Activated naive CD8-positive, alpha-beta T cell (primary cell): ENCODE data around the gene STRIP2.
"Not testable (repeated sequence)": the region's sequence is repeated elsewhere in the genome, so short reads cannot be mapped to it uniquely, and the experiment has no call there.

Experiments used
- H3K27ac Mint-ChIP-seq: one replicate; pipeline ENCODE4 v1.8.0; 2021; ENCODE audit warnings: mixed read lengths
- H3K27me3 Mint-ChIP-seq: one replicate; pipeline ENCODE4 v1.8.0; 2021; ENCODE audit warnings: mixed read lengths
- H3K36me3 Mint-ChIP-seq: one replicate; pipeline ENCODE4 v1.8.0; 2021; ENCODE audit warnings: mixed read lengths
- H3K4me1 Mint-ChIP-seq: one replicate; pipeline ENCODE4 v1.8.0; 2021; ENCODE audit warnings: low read depth, mixed read lengths
- H3K4me3 Mint-ChIP-seq: one replicate; pipeline ENCODE4 v1.8.0; 2021; ENCODE audit warnings: mild to moderate bottlenecking, mixed read lengths
- H3K9me3 Mint-ChIP-seq: one replicate; pipeline ENCODE4 v1.8.0; 2021; ENCODE audit warnings: low read depth, mixed read lengths

The STRIP2 gene

GRCh38 chr7:129503725-129504124 lies 69.5 kb downstream of the STRIP2 start:
- peak overlapping the region; percentile 92 for H3K4me3 Mint-ChIP-seq
- H3K27ac Mint-ChIP-seq: peak overlapping the region; percentile 88
- peaks cover 2% of the 10 kb centered on the region for H3K36me3 Mint-ChIP-seq
- no peaks in the 10 kb centered on the region for H3K9me3 Mint-ChIP-seq
- peaks cover 22% of the 10 kb centered on the region for H3K4me1 Mint-ChIP-seq
- H3K27me3 Mint-ChIP-seq: no peaks in the 10 kb centered on the region

- no peak overlapping the region for H3K4me3 Mint-ChIP-seq
- H3K4me1 Mint-ChIP-seq: peaks cover 5% of the 10 kb centered on the region
- no peak overlapping the region for H3K27ac Mint-ChIP-seq
- no peaks in the 10 kb centered on the region for H3K27me3 Mint-ChIP-seq
- peaks cover 2% of the 10 kb centered on the region for H3K36me3 Mint-ChIP-seq
- no peaks in the 10 kb centered on the region for H3K9me3 Mint-ChIP-seq
Observed at GRCh38 chr7:129512192-129512591, 78.0 kb downstream of the STRIP2 start.

DNA sequence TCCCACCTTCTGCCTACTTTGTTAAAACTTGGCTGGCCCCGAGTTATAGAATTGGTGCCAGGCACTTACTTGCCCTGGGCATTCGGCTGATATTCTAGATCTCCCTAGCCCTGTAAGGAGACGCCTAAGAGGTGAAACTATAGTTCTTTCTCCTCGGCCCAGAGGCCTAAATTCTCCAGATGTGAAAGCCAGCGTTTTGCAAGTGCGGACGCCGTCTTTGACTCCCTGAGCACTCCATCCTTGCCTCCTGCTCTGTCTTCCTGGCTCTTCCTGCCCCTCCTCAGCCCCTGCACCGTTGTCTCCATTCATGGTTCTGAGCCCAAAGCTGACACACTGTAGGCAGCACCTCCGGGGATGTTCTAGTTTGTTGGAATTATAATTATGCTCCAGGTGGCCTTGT lies 79.3 kb downstream of the STRIP2 start:
- Mint-ChIP-seq H3K27me3 (no peaks in the 10 kb centered on the region), H3K27ac (no peak overlapping the region), H3K4me1 (no peaks in the 10 kb centered on the region), H3K9me3 (no peaks in the 10 kb centered on the region), H3K36me3 (no peaks in the 10 kb centered on the region), H3K4me3 (no peak overlapping the region)

- Mint-ChIP-seq H3K27ac (no peak overlapping the region), H3K27me3 (no peaks in the 10 kb centered on the region), H3K9me3 (no peaks in the 10 kb centered on the region), H3K4me3 (no peak overlapping the region), H3K36me3 (no peaks in the 10 kb centered on the region), H3K4me1 (no peaks in the 10 kb centered on the region)
Observed at GRCh38 chr7:129514683-129515082, 80.5 kb downstream of the STRIP2 start.

- Mint-ChIP-seq H3K9me3 (no peaks in the 10 kb centered on the region), H3K36me3 (no peaks in the 10 kb centered on the region), H3K27ac (no peak overlapping the region), H3K4me3 (no peak overlapping the region), H3K27me3 (no peaks in the 10 kb centered on the region), H3K4me1 (no peaks in the 10 kb centered on the region)
Observed at GRCh38 chr7:129515381-129515780, 81.1 kb downstream of the STRIP2 start.

- no peaks in the 10 kb centered on the region for H3K9me3 Mint-ChIP-seq
- H3K36me3 Mint-ChIP-seq: no peaks in the 10 kb centered on the region
- no peak overlapping the region for H3K27ac Mint-ChIP-seq
- peaks cover 4% of the 10 kb centered on the region for H3K27me3 Mint-ChIP-seq
- H3K4me3 Mint-ChIP-seq: no peak overlapping the region
- H3K4me1 Mint-ChIP-seq: no peaks in the 10 kb centered on the region
Observed at GRCh38 chr7:129517931-129518330, 83.7 kb downstream of the STRIP2 start.

DNA sequence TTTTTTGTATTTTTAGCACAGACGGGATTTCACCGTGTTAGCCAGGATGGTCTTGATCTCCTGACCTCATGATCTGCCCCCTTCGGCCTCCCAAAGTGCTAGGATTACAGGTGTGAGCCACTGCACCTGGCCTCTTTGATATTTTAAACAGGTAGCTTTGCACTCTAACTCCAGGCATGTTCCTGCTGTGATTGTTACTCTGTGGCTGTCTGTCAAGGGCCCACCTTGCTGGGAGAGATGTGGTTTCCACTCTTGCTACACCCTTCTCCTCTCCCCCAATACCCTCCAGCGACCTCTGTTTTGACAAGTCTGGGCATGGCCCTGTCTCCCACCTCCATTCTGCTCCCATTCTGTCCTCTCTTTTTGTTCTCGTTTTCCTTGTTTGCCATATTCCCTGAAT lies 85.2 kb downstream of the STRIP2 start:
- H3K27ac Mint-ChIP-seq: no peak overlapping the region
- H3K36me3 Mint-ChIP-seq: no peaks in the 10 kb centered on the region
- peaks cover 6% of the 10 kb centered on the region for H3K27me3 Mint-ChIP-seq
- no peaks in the 10 kb centered on the region for H3K9me3 Mint-ChIP-seq
- H3K4me1 Mint-ChIP-seq: no peaks in the 10 kb centered on the region
- no peak overlapping the region for H3K4me3 Mint-ChIP-seq

GRCh38 chr7:129522088-129522970 lies 88.1 kb downstream of the STRIP2 start:
- Mint-ChIP-seq H3K27ac (no peak overlapping the region), H3K36me3 (no peaks in the 10 kb centered on the region), H3K4me1 (no peaks in the 10 kb centered on the region), H3K9me3 (no peaks in the 10 kb centered on the region), H3K27me3 (peaks cover 6% of the 10 kb centered on the region), H3K4me3 (no peak overlapping the region)

DNA sequence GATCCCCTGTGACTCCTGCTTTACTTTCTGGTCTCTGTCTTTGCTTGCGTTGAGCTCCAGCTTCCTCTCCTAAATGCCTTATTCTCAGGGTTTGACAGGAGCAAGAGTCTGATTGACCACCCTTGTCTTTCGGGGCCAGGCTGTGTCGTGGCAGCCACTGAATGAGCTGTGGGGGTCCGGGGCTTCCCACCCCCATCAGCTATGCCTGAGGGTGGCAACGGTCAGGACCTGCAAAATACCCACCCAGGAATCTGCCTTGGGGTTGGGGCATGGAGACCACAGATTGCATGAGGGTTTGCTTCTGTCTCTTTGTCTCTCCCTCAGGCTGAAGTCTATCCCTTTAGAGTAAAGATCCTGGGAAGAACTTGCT lies 88.7 kb downstream of the STRIP2 start:
- no peaks in the 10 kb centered on the region for H3K36me3 Mint-ChIP-seq
- H3K4me3 Mint-ChIP-seq: no peak overlapping the region
- H3K27ac Mint-ChIP-seq: no peak overlapping the region
- peaks cover 6% of the 10 kb centered on the region for H3K27me3 Mint-ChIP-seq
- no peaks in the 10 kb centered on the region for H3K4me1 Mint-ChIP-seq
- H3K9me3 Mint-ChIP-seq: no peaks in the 10 kb centered on the region

- Mint-ChIP-seq H3K4me3 (no peak overlapping the region), H3K9me3 (no peaks in the 10 kb centered on the region), H3K36me3 (no peaks in the 10 kb centered on the region), H3K27me3 (peaks cover 6% of the 10 kb centered on the region), H3K27ac (no peak overlapping the region), H3K4me1 (no peaks in the 10 kb centered on the region)
Observed at GRCh38 chr7:129523924-129524323, 89.7 kb downstream of the STRIP2 start.

- H3K4me1 Mint-ChIP-seq, H3K9me3 Mint-ChIP-seq, H3K36me3 Mint-ChIP-seq, H3K4me3 Mint-ChIP-seq, H3K27me3 Mint-ChIP-seq, H3K27ac Mint-ChIP-seq: not testable (repeated sequence)
Observed at GRCh38 chr7:129524405-129524804, 90.2 kb downstream of the STRIP2 start.

- Mint-ChIP-seq H3K36me3 (no peaks in the 10 kb centered on the region), H3K27ac (no peak overlapping the region), H3K27me3 (peaks cover 6% of the 10 kb centered on the region), H3K4me3 (no peak overlapping the region), H3K4me1 (no peaks in the 10 kb centered on the region), H3K9me3 (no peaks in the 10 kb centered on the region)
Observed at GRCh38 chr7:129525225-129525862, 91.1 kb downstream of the STRIP2 start.

GRCh38 chr7:129529643-129530042 lies 95.4 kb downstream of the STRIP2 start:
- Mint-ChIP-seq H3K4me1 (peaks cover 9% of the 10 kb centered on the region), H3K9me3 (no peaks in the 10 kb centered on the region), H3K4me3 (no peak overlapping the region), H3K27me3 (no peaks in the 10 kb centered on the region), H3K27ac (no peak overlapping the region), H3K36me3 (no peaks in the 10 kb centered on the region)

DNA sequence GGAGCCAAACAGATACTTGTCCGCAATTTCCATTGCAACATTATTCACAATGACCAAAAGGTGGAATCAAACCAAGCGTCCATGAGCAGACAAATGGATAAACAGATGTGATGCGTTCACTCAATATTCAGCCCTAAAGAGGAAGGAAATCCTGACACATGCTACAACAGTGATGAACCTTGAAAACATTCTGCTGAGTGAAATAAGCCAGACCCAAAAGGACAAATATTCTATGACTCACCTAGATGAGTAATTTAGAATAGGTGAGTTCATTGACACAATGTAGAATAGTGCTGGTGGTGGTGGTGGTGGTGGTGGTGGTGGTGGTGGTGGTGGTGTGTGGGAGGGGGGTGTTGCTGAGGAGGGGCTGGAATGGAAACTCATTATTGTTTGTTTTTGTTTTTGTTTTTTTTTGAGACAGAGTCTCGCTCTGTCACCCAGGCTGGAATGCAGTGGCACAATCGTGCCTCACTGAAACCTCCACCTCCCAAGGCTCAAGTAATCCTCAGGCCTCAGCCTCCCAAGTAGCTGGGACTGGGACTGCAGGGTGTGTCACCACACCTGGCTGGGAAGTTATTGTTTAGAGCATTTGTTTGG lies 96.7 kb downstream of the STRIP2 start:
- Mint-ChIP-seq H3K4me3 (peak overlapping the region; percentile 17), H3K9me3 (no peaks in the 10 kb centered on the region), H3K27me3 (no peaks in the 10 kb centered on the region), H3K4me1 (peaks cover 14% of the 10 kb centered on the region), H3K36me3 (no peaks in the 10 kb centered on the region), H3K27ac (peak overlapping the region; percentile 46)

- Mint-ChIP-seq H3K9me3 (no peaks in the 10 kb centered on the region), H3K36me3 (no peaks in the 10 kb centered on the region), H3K4me3 (no peak overlapping the region), H3K27me3 (no peaks in the 10 kb centered on the region), H3K27ac (no peak overlapping the region), H3K4me1 (peaks cover 22% of the 10 kb centered on the region)
Observed at GRCh38 chr7:129531721-129532120, 97.5 kb downstream of the STRIP2 start.
